Endothelial cell of umbilical vein (primary cell): ENCODE measurements around the gene GRID1. TPM values are rescaled to one million over a fixed set of nuclear protein-coding genes. Genes with fewer than 3 reads are reported as not detected.

Experiments used
- BruUV-seq: library from RNA; stranded (reverse); fragments of 400-500 nt; replicated peaks from 2 replicates; lab custom pipeline; 2021; lab: Mats Ljungman, UMichigan
- CTCF ChIA-PET: fragments of 300-600, 350-600 bp; sonication (Branson Sonifier 250); formaldehyde crosslinking; loops from one replicate; lab custom pipeline; 2021; ENCODE audit warnings: antibody characterized with exemption, inconsistent platforms; lab: Charles Lee
- POLR2A ChIA-PET: fragments of 300-600, 350-600 bp; sonication (Branson Sonifier 250); formaldehyde crosslinking; loops from one replicate; lab custom pipeline; 2021; ENCODE audit warnings: antibody characterized with exemption, inconsistent platforms; lab: Charles Lee
- DNase-seq: peaks from one replicate; pipeline ENCODE4 v3.0.0-alpha.2; 2011; ENCODE audit warnings: low read depth, low spot score
- FAIRE-seq: peaks from 2 replicates; lab custom pipeline; 2011; peaks lifted over from hg19 to GRCh38; lab: Jason Lieb, UNC
- H2AFZ ChIP-seq: 2 replicates; pipeline ENCODE4 v1.6.0; 2012; ENCODE audit warnings: low read depth, low read length, control low read depth, inconsistent platforms
- H3K27ac ChIP-seq: 2 replicates; pipeline ENCODE4 v1.5.1; 2011; ENCODE audit warnings: low read depth, mild to moderate bottlenecking, control low read depth, low read length, moderate library complexity; ENCODE audit not compliant: insufficient read depth
- H3K27me3 ChIP-seq, 2 experiments: 2 replicates each; pipeline versions ENCODE4 v1.6.0 to v1.6.1; 2011; ENCODE audit warnings: low read length in 2 of 2, mixed read lengths in 1 of 2; ENCODE audit not compliant: control insufficient read depth in 2 of 2, insufficient read depth in 2 of 2
- H3K36me3 ChIP-seq, 2 experiments: 2 replicates in 1 of 2; 3 replicates in 1 of 2; pipeline ENCODE4 v1.5.1; 2011; ENCODE audit warnings: low read length in 2 of 2, mild to moderate bottlenecking in 1 of 2, moderate library complexity in 1 of 2; ENCODE audit not compliant: control insufficient read depth in 2 of 2, insufficient read depth in 2 of 2; ENCODE audit errors: extremely low read depth in 1 of 2
- H3K4me1 ChIP-seq: 3 replicates; pipeline ENCODE4 v1.5.1; 2011; ENCODE audit warnings: mild to moderate bottlenecking, low read length; ENCODE audit not compliant: control insufficient read depth, insufficient read depth; ENCODE audit errors: extremely low read depth
- H3K4me2 ChIP-seq: 2 replicates; pipeline ENCODE4 v1.6.1; 2011; ENCODE audit warnings: low read length, control low read depth, mixed read lengths; ENCODE audit not compliant: insufficient read depth
- H3K4me3 ChIP-seq, 3 experiments: fragments of 200-600 bp in 1 of 3; sonication (generic), shearing (Covaris generic) in 1 of 3; replicated peaks in 1 of 3; 2 replicates each; pipeline ENCODE4 v1.5.1; 2011 to 2016; ENCODE audit warnings: control low read depth in 3 of 3, low read length in 3 of 3, mild to moderate bottlenecking in 2 of 3, inconsistent platforms in 1 of 3, low read depth in 1 of 3, moderate library complexity in 1 of 3; ENCODE audit not compliant: insufficient read depth in 1 of 3
- H3K79me2 ChIP-seq: 2 replicates; pipeline ENCODE4 v1.6.0; 2012; ENCODE audit warnings: low read length, inconsistent platforms; ENCODE audit not compliant: control insufficient read depth, insufficient read depth
- H3K9ac ChIP-seq: replicated peaks from 2 replicates; pipeline ENCODE3; 2011; ENCODE audit warnings: low read length, control low read depth; ENCODE audit not compliant: insufficient read depth; ENCODE audit errors: extremely low read depth
- H3K9me1 ChIP-seq: replicated peaks from 3 replicates; pipeline ENCODE4 v1.6.0; 2011; ENCODE audit warnings: mild to moderate bottlenecking, low read length; ENCODE audit not compliant: control insufficient read depth, insufficient read depth; ENCODE audit errors: extremely low read depth
- H3K9me3 ChIP-seq: replicated peaks from 2 replicates; pipeline ENCODE4 v1.5.1; 2012; ENCODE audit warnings: low read length, inconsistent platforms; ENCODE audit not compliant: control insufficient read depth, insufficient read depth
- H4K20me1 ChIP-seq: replicated peaks from 2 replicates; pipeline ENCODE3; 2011; ENCODE audit warnings: mild to moderate bottlenecking, low read length; ENCODE audit not compliant: control insufficient read depth, insufficient read depth; ENCODE audit errors: extremely low read depth
- CTCF ChIP-seq, 2 donors: IDR thresholded peaks; 1 replicate in 1 of 2; 2 replicates in 1 of 2; pipeline ENCODE4 v1.5.1; 2011; ENCODE audit warnings: low read length in 2 of 2, mild to moderate bottlenecking in 2 of 2, moderate library complexity in 2 of 2, control low read depth in 1 of 2, inconsistent platforms in 1 of 2, low read depth in 1 of 2; ENCODE audit not compliant: insufficient read depth in 1 of 2; ENCODE audit errors: extremely low read depth in 1 of 2
- EZH2 ChIP-seq: IDR thresholded peaks from 2 replicates; pipeline ENCODE4 v1.6.1; 2012; ENCODE audit warnings: borderline replicate concordance, low read depth, mild to moderate bottlenecking, moderate library complexity, low read length, inconsistent platforms; ENCODE audit not compliant: severe bottlenecking
- FOS ChIP-seq: IDR thresholded peaks from 2 replicates; pipeline ENCODE4 v1.6.1; 2011; ENCODE audit warnings: mild to moderate bottlenecking, low read length, moderate library complexity, borderline replicate concordance; ENCODE audit not compliant: insufficient read depth
- GATA2 ChIP-seq: IDR thresholded peaks from 2 replicates; pipeline ENCODE4 v1.7.0; 2011; ENCODE audit warnings: low read depth, mild to moderate bottlenecking, moderate library complexity, mixed read lengths, low read length; ENCODE audit not compliant: insufficient read length, insufficient read depth
- JUN ChIP-seq: IDR thresholded peaks from 2 replicates; pipeline ENCODE4 v1.6.1; 2011; ENCODE audit warnings: borderline replicate concordance, low read depth; ENCODE audit not compliant: insufficient read length, insufficient read depth
- MAX ChIP-seq: IDR thresholded peaks from 2 replicates; pipeline ENCODE4 v1.6.1; 2011; ENCODE audit not compliant: insufficient read depth, insufficient read length
- MYC ChIP-seq: IDR thresholded peaks from one replicate; pipeline ENCODE4 v1.6.1; 2011; ENCODE audit warnings: mild to moderate bottlenecking, low read depth, low read length
- POLR2A ChIP-seq: IDR thresholded peaks from 2 replicates; pipeline ENCODE4 v1.6.1; 2012; ENCODE audit warnings: low read depth, mild to moderate bottlenecking, control low read depth, low read length
- POLR2AphosphoS5 ChIP-seq: IDR thresholded peaks from 2 replicates; pipeline ENCODE4 v1.6.1; 2012; ENCODE audit warnings: low read depth, mild to moderate bottlenecking, control low read depth, low read length, moderate library complexity; ENCODE audit not compliant: insufficient read depth
- dilution Hi-C: fragments of 300-500 bp; cut with MboI; formaldehyde crosslinking; loops from one replicate; pipeline ENCODE4 v1.15.0; 2019; ENCODE audit warnings: low sequenced_read_pairs; ENCODE audit not compliant: extremely low pct_ligation_motif_present
- intact Hi-C: fragments of 100-400 bp; cut with micrococcal nuclease; formaldehyde crosslinking; loops from one replicate; pipeline ENCODE4 v1.10.0; 2022
- polyA plus RNA-seq, 4 experiments: library from polyadenylated mRNA; depleted of rRNA in 3 of 4; stranded (reverse) in 3 of 4; unstranded in 1 of 4; fragments of >200 nt; gene quantifications; 2 replicates each; pipeline versions ENCODE4 v1.2.1 to v1.2.3, GENCODE V29; 2011 to 2012; ENCODE audit warnings: missing spikeins in 1 of 4
- total RNA-seq: library from RNA; stranded (reverse); gene quantifications from 2 replicates; pipeline ENCODE4 v1.2.3, GENCODE V29; 2021

Gene GRID1
- total and polyA plus RNA-seq, 2 donors (not counting 3 experiments of a cell fraction or from before 2014, with no cell fraction given): not detected

GRCh38 chr10:86265895-86266259 is 100.7 kb downstream of the GRID1 start:
- no peak for FAIRE-seq
- no peak overlapping the region for H3K27ac ChIP-seq
- intact Hi-C loops (no loop called here), dilution Hi-C loops (no loop called here)
- H3K9ac ChIP-seq: no peak overlapping the region
- no peaks in the 10 kb centered on the region for H3K9me3 ChIP-seq
- CTCF ChIA-PET: interaction anchor here (0.6 kb wide), 1 partner anchor 123 kb away, joined by 3 read pairs; no protein-coding TSS in a partner anchor
- no peak overlapping the region for H3K4me3 ChIP-seq
- H3K27me3 ChIP-seq: no peaks in the 10 kb centered on the region
- TF ChIP-seq EZH2 (no peak), MAX (no peak), POLR2A (no peak)
- no peaks in the 10 kb centered on the region for H4K20me1 ChIP-seq
- H3K9me1 ChIP-seq: no peaks in the 10 kb centered on the region
- H3K4me2 ChIP-seq: no peak overlapping the region
- H3K36me3 ChIP-seq: no peaks in the 10 kb centered on the region
- no TSS peak for BruUV-seq
- no peak overlapping the region for H2AFZ ChIP-seq
- no peaks in the 10 kb centered on the region for H3K4me1 ChIP-seq
- no peaks in the 10 kb centered on the region for H3K79me2 ChIP-seq
- POLR2A ChIA-PET: no interaction called here
- no peak for DNase-seq

GRCh38 chr10:86265236-86265894 is 101.2 kb downstream of the GRID1 start:
- Histone ChIP-seq H4K20me1 (no peaks in the 10 kb centered on the region), H3K36me3 (no peaks in the 10 kb centered on the region), H3K9ac (no peak overlapping the region), H2AFZ (no peak overlapping the region), H3K9me3 (no peaks in the 10 kb centered on the region), H3K27ac (no peak overlapping the region), H3K9me1 (no peaks in the 10 kb centered on the region), H3K4me1 (no peaks in the 10 kb centered on the region), H3K4me3 (no peak overlapping the region), H3K4me2 (no peak overlapping the region), H3K27me3 (no peaks in the 10 kb centered on the region), H3K79me2 (no peaks in the 10 kb centered on the region)
- DNase-seq (no peak), FAIRE-seq (no peak)
- dilution Hi-C loops (no loop called here), intact Hi-C loops (no loop called here)
- no TSS peak for BruUV-seq
- TF ChIP-seq POLR2AphosphoS5 (no peak), GATA2 (no peak), FOS (no peak), EZH2 (no peak), JUN (no peak), MYC (no peak), CTCF (IDR thresholded peaks at IDR 0.05; ENCODE audit: extremely low read depth in 1 of 2, insufficient read depth in 1 of 2, low read depth in 1 of 2, low read length in 2 of 2) (no peak), POLR2A (no peak), MAX (no peak)
- ChIA-PET POLR2A (no interaction called here), CTCF (no interaction called here)
